Fibroblast of lung (primary cell): ENCODE results near the gene CCDC194. TPM values are rescaled to one million over a fixed set of nuclear protein-coding genes. Genes with fewer than 3 reads are reported as not detected.
A peak's percentile ranks its signal among the peaks of the same experiment; 100 is the strongest.

Source experiments
- DNase-seq, 2 donors: peaks; one replicate each; pipeline versions ENCODE4 v3.0.0 to v3.0.0-alpha.2; 2010; ENCODE audit warnings: low read depth in 2 of 2
- H2AFZ ChIP-seq: 2 replicates; pipeline ENCODE4 v1.5.1; 2012; ENCODE audit warnings: low read length, control low read depth, inconsistent platforms
- H3K27ac ChIP-seq: 2 replicates; pipeline ENCODE4 v1.5.1; 2011; ENCODE audit warnings: low read length, control low read depth; ENCODE audit not compliant: insufficient read depth
- H3K27me3 ChIP-seq: 2 replicates; pipeline ENCODE4 v1.5.1; 2011; ENCODE audit warnings: mild to moderate bottlenecking, low read length; ENCODE audit not compliant: control insufficient read depth, insufficient read depth
- H3K36me3 ChIP-seq: 2 replicates; pipeline ENCODE4 v1.5.1; 2011; ENCODE audit warnings: low read length; ENCODE audit not compliant: control insufficient read depth, insufficient read depth
- H3K4me1 ChIP-seq: 2 replicates; pipeline ENCODE4 v1.5.1; 2011; ENCODE audit warnings: low read length; ENCODE audit not compliant: control insufficient read depth, insufficient read depth; ENCODE audit errors: extremely low read depth
- H3K4me2 ChIP-seq: 2 replicates; pipeline ENCODE4 v1.5.1; 2011; ENCODE audit warnings: low read length, control low read depth; ENCODE audit not compliant: insufficient read depth; ENCODE audit errors: extremely low read depth
- H3K4me3 ChIP-seq, 4 experiments: fragments of 200-600 bp in 1 of 4; sonication (generic) in 1 of 4; replicated peaks in 1 of 4; 2 replicates each; pipeline ENCODE4 v1.5.1; 2011 to 2016; ENCODE audit warnings: low read length in 4 of 4, low read depth in 3 of 4, mild to moderate bottlenecking in 3 of 4, control low read depth in 2 of 4, inconsistent platforms in 1 of 4, mixed read lengths in 1 of 4; ENCODE audit not compliant: insufficient read depth in 1 of 4; ENCODE audit errors: control extremely low read depth in 1 of 4
- H3K79me2 ChIP-seq: 2 replicates; pipeline ENCODE4 v1.5.1; 2012; ENCODE audit warnings: mild to moderate bottlenecking, low read length, inconsistent platforms; ENCODE audit not compliant: control insufficient read depth, insufficient read depth
- H3K9ac ChIP-seq: 2 replicates; pipeline ENCODE4 v1.5.1; 2011; ENCODE audit warnings: mild to moderate bottlenecking, low read length, control low read depth; ENCODE audit not compliant: insufficient read depth
- H3K9me3 ChIP-seq: 2 replicates; pipeline ENCODE4 v1.5.1; 2012; ENCODE audit warnings: low read depth, low read length; ENCODE audit not compliant: control insufficient read depth, insufficient read depth
- H4K20me1 ChIP-seq: 2 replicates; pipeline ENCODE4 v1.5.1; 2011; ENCODE audit warnings: low read length; ENCODE audit not compliant: control insufficient read depth, insufficient read depth; ENCODE audit errors: extremely low read depth
- EZH2 ChIP-seq: IDR thresholded peaks from 2 replicates; pipeline ENCODE4 v1.5.1; 2012; ENCODE audit warnings: low read length, control low read depth, mild to moderate bottlenecking; ENCODE audit errors: missing control alignments
- polyA plus RNA-seq, 2 donors: library from polyadenylated mRNA; depleted of rRNA in 1 of 2; stranded (reverse) in 1 of 2; unstranded in 1 of 2; fragments of >200 nt; gene quantifications; 2 replicates each; pipeline ENCODE4 v1.2.1, GENCODE V29; 2011 to 2012; ENCODE audit warnings: missing spikeins in 1 of 2
- total RNA-seq: library from RNA; depleted of rRNA; stranded (reverse); fragments of >200 nt; gene quantifications from 2 replicates; pipeline ENCODE4 v1.2.1, GENCODE V29; 2014
- TF ChIP-seq, protein P1 (sequence below), 2 donors: IDR thresholded peaks in 1 of 2; conservative IDR thresholded peaks in 1 of 2; 1 replicate in 1 of 2; 2 replicates in 1 of 2; pipeline ENCODE4 v1.5.1; 2011 to 2012; ENCODE audit warnings: low read length in 2 of 2, control low read depth in 1 of 2, inconsistent platforms in 1 of 2, low read depth in 1 of 2, mild to moderate bottlenecking in 1 of 2

The CCDC194 gene
- total and polyA plus RNA-seq, 2 donors (not counting 1 experiment from before 2014, with no cell fraction given) = not detected

DNA sequence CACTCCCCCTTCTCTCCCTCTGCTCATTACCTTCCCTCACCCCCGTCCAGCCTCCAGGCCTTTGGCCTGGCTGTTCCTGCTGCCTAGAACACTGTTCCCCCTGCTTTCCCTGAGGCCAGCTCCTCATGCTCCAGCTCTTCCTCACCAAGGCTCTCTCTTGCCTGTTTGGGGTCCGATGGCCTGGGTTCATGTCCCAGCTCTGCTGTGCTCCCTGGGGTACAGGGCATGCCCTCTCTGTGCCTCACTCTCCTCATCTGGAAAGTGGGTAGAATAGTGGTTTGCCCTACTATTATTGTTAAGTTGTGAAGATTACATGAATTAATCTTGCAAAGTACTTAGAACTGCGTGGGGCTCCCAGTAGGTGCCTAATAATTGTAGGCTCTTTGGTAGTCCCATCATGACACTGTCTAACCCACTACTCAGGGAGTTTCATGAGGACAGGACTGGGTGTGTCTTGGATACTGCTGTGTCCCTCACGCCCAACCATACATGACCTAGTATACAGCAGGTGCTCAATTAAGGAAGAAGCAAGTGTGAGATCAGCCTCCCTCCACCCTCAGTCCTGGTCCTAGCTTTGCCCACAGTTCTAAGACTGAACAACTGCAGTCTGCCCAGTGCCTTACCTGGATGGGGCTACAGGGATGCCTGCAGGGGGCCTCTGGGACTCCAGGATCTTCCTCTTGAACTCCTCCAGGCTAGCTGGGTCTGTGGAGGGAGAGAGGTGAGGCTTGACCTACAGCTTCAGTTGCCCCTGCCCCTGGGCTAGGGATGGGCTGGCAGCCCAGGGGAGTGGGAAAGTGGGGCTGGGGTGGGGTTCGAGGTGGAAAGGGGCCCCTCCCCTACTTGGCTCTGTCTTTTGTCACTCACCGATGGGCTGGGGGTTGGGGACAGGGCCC is 33.8 kb downstream of the CCDC194 start:
- no peak overlapping the region for H2AFZ ChIP-seq
- no peak overlapping the region for H3K4me2 ChIP-seq
- no peaks in the 10 kb centered on the region for H3K4me1 ChIP-seq
- TF ChIP-seq EZH2 = no peak
- TF ChIP-seq, protein P1, sequence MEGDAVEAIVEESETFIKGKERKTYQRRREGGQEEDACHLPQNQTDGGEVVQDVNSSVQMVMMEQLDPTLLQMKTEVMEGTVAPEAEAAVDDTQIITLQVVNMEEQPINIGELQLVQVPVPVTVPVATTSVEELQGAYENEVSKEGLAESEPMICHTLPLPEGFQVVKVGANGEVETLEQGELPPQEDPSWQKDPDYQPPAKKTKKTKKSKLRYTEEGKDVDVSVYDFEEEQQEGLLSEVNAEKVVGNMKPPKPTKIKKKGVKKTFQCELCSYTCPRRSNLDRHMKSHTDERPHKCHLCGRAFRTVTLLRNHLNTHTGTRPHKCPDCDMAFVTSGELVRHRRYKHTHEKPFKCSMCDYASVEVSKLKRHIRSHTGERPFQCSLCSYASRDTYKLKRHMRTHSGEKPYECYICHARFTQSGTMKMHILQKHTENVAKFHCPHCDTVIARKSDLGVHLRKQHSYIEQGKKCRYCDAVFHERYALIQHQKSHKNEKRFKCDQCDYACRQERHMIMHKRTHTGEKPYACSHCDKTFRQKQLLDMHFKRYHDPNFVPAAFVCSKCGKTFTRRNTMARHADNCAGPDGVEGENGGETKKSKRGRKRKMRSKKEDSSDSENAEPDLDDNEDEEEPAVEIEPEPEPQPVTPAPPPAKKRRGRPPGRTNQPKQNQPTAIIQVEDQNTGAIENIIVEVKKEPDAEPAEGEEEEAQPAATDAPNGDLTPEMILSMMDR (conservative IDR thresholded peaks at IDR 0.05 in 1 of 2, IDR thresholded peaks at IDR 0.05 in 1 of 2; ENCODE audit: low read depth in 1 of 2, low read length in 2 of 2) = no peak
- H4K20me1 ChIP-seq = no peaks in the 10 kb centered on the region
- no peaks in the 10 kb centered on the region for H3K36me3 ChIP-seq
- no peak overlapping the region for H3K4me3 ChIP-seq
- H3K9me3 ChIP-seq = no peaks in the 10 kb centered on the region
- H3K27me3 ChIP-seq = no peaks in the 10 kb centered on the region
- no peak overlapping the region for H3K27ac ChIP-seq
- H3K9ac ChIP-seq = no peak overlapping the region
- no peak for DNase-seq
- no peaks in the 10 kb centered on the region for H3K79me2 ChIP-seq

DNA sequence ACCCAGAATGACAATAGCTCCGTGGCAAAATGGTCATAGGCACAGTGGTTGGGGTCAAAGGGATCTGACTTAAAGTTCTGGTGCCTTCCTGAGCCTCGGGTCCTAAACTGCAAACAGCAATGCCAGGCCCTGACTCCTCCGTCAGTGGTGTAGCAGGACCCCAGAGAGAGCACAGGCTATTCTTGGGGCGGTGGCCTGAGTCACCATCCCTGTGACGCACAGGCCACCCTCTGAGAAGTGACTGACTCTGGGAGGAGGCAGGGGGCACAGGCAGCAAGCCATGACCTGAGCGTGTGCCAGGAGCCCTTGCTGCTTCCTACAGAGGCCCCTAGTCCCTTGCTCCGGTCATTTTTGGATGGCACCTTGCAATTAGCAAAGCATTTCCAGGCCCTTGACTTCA is 35.6 kb downstream of the CCDC194 start:
- Histone ChIP-seq H4K20me1 (no peaks in the 10 kb centered on the region), H3K4me2 (no peak overlapping the region), H3K36me3 (no peaks in the 10 kb centered on the region), H2AFZ (no peak overlapping the region), H3K4me1 (no peaks in the 10 kb centered on the region), H3K27me3 (no peaks in the 10 kb centered on the region), H3K9me3 (no peaks in the 10 kb centered on the region), H3K79me2 (no peaks in the 10 kb centered on the region), H3K9ac (no peak overlapping the region), H3K4me3 (no peak overlapping the region), H3K27ac (no peak overlapping the region)
- TF ChIP-seq, protein P1 (conservative IDR thresholded peaks at IDR 0.05 in 1 of 2, IDR thresholded peaks at IDR 0.05 in 1 of 2; ENCODE audit: low read depth in 1 of 2, low read length in 2 of 2) = no peak
- TF ChIP-seq EZH2 = no peak
- peak in 1 of 2 donors; percentile 30 for DNase-seq

DNA sequence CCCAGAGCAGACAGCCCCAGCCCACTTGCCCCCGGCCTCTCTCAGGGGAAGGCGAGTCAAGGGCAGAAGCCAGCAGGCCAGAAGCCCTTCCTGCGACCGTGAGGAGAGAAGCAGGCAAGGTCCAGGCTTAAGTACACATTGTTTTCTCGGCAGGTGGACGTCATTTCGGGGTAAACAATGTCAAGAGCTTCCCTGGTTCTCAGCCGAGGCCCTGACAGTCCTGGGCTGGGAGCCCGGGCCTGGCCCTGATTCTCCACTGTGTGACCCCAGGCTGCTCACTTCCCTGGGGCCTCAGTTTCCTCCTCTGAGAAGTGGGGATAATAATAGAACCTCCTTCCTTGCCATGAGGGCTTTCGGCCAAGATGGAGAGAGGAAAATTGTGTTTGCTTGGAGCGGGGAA is 36.3 kb downstream of the CCDC194 start:
- Histone ChIP-seq H3K9me3 (no peaks in the 10 kb centered on the region), H3K4me3 (no peak overlapping the region), H4K20me1 (no peaks in the 10 kb centered on the region), H3K4me2 (no peak overlapping the region), H3K27me3 (no peaks in the 10 kb centered on the region), H3K4me1 (no peaks in the 10 kb centered on the region), H2AFZ (no peak overlapping the region), H3K27ac (no peak overlapping the region), H3K79me2 (no peaks in the 10 kb centered on the region), H3K9ac (no peak overlapping the region), H3K36me3 (no peaks in the 10 kb centered on the region)
- TF ChIP-seq, protein P1 (conservative IDR thresholded peaks at IDR 0.05 in 1 of 2, IDR thresholded peaks at IDR 0.05 in 1 of 2; ENCODE audit: low read depth in 1 of 2, low read length in 2 of 2) = no peak
- no peak for TF ChIP-seq EZH2
- no peak for DNase-seq
